Measurements from ENCODE around the gene PIH1D2.
A peak's percentile ranks its signal among the peaks of the same experiment; 100 is the strongest.

Gene PIH1D2, protein sequence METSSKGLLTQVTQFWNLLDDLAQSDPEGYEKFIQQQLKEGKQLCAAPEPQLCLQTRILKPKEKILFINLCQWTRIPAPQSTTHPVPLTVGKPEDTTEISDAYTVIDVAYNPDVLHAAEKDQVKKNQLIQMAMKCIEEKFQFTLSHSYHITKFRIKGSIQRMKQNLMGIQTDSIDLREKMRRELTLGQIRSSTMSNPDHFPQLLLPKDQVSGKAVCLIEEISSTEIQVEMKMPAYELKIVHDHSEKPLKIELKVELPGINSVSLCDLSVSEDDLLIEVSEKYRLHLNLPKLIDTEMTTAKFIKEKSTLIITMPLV

GRCh38 chr11:112073941-112074811 lies at the start of gene PIH1D2, which contains the start of gene NKAPD1:
PIH1D2 (minus strand) TSS chr11:112074017; CDS start chr11:112073174, 843 bp downstream.
NKAPD1 (plus strand) TSS chr11:112074299; CDS start chr11:112075575, 1,276 bp downstream.
- TF ChIP-seq OSR1 (CRISPR knock-in tag; IDR thresholded peaks at IDR 0.05) (no peak), ZC3H10 (CRISPR knock-in tag; IDR thresholded peaks at IDR 0.05) (no peak), PPARA (CRISPR knock-in tag; IDR thresholded peaks at IDR 0.05; ENCODE audit: borderline replicate concordance) (no peak), TCF4 (CRISPR knock-in tag; IDR thresholded peaks at IDR 0.05; ENCODE audit: borderline replicate concordance) (no peak), RARB (CRISPR knock-in tag; IDR thresholded peaks at IDR 0.05) (no peak), ZFP30 (CRISPR knock-in tag; IDR thresholded peaks at IDR 0.05) (no peak)
- TF ChIP-seq, protein P1, sequence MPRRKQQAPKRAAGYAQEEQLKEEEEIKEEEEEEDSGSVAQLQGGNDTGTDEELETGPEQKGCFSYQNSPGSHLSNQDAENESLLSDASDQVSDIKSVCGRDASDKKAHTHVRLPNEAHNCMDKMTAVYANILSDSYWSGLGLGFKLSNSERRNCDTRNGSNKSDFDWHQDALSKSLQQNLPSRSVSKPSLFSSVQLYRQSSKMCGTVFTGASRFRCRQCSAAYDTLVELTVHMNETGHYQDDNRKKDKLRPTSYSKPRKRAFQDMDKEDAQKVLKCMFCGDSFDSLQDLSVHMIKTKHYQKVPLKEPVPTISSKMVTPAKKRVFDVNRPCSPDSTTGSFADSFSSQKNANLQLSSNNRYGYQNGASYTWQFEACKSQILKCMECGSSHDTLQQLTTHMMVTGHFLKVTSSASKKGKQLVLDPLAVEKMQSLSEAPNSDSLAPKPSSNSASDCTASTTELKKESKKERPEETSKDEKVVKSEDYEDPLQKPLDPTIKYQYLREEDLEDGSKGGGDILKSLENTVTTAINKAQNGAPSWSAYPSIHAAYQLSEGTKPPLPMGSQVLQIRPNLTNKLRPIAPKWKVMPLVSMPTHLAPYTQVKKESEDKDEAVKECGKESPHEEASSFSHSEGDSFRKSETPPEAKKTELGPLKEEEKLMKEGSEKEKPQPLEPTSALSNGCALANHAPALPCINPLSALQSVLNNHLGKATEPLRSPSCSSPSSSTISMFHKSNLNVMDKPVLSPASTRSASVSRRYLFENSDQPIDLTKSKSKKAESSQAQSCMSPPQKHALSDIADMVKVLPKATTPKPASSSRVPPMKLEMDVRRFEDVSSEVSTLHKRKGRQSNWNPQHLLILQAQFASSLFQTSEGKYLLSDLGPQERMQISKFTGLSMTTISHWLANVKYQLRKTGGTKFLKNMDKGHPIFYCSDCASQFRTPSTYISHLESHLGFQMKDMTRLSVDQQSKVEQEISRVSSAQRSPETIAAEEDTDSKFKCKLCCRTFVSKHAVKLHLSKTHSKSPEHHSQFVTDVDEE (CRISPR knock-in tag; IDR thresholded peaks at IDR 0.05): no peak
- TF ChIP-seq, protein P2, sequence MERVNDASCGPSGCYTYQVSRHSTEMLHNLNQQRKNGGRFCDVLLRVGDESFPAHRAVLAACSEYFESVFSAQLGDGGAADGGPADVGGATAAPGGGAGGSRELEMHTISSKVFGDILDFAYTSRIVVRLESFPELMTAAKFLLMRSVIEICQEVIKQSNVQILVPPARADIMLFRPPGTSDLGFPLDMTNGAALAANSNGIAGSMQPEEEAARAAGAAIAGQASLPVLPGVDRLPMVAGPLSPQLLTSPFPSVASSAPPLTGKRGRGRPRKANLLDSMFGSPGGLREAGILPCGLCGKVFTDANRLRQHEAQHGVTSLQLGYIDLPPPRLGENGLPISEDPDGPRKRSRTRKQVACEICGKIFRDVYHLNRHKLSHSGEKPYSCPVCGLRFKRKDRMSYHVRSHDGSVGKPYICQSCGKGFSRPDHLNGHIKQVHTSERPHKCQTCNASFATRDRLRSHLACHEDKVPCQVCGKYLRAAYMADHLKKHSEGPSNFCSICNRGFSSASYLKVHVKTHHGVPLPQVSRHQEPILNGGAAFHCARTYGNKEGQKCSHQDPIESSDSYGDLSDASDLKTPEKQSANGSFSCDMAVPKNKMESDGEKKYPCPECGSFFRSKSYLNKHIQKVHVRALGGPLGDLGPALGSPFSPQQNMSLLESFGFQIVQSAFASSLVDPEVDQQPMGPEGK (CRISPR knock-in tag; IDR thresholded peaks at IDR 0.05; ENCODE audit: borderline replicate concordance): no peak
- ATAC-seq: peak; percentile 93

DNA sequence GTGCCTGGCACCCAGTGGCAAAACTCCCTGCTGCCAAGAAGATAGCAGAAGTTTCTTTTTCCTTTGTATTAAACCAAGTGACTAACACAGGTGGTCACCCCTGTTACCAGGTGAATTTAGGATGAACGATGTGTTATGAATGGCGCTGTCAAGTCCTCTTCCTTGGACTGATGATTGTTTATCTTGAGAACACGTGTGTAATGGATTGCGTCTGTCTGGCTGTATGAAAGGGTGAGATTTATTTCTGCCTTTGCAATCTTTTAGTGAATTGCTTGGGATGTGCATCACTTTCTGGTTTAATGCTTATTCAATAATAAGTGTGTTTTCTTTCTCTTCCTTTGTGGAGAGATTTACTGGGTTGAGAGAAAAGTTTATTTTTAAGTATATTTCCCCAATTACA lies 49.3 kb upstream of the PIH1D2 start:
- no peak for ATAC-seq

GRCh38 chr11:112121981-112122615 lies 48.3 kb upstream of the PIH1D2 start:
- TF ChIP-seq POU6F1 (CRISPR knock-in tag; IDR thresholded peaks at IDR 0.05; ENCODE audit: borderline replicate concordance, low read depth) (no peak), CSDC2 (CRISPR knock-in tag; IDR thresholded peaks at IDR 0.05) (no peak), OSR1 (CRISPR knock-in tag; IDR thresholded peaks at IDR 0.05) (no peak), ESRRG (CRISPR knock-in tag; IDR thresholded peaks at IDR 0.05) (no peak)
- TF ChIP-seq, protein P3, sequence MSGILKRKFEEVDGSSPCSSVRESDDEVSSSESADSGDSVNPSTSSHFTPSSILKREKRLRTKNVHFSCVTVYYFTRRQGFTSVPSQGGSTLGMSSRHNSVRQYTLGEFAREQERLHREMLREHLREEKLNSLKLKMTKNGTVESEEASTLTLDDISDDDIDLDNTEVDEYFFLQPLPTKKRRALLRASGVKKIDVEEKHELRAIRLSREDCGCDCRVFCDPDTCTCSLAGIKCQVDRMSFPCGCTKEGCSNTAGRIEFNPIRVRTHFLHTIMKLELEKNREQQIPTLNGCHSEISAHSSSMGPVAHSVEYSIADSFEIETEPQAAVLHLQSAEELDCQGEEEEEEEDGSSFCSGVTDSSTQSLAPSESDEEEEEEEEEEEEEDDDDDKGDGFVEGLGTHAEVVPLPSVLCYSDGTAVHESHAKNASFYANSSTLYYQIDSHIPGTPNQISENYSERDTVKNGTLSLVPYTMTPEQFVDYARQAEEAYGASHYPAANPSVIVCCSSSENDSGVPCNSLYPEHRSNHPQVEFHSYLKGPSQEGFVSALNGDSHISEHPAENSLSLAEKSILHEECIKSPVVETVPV (CRISPR knock-in tag; IDR thresholded peaks at IDR 0.05): no peak
- ATAC-seq: no peak

More for the DNA sequence above, 49.3 kb upstream of the PIH1D2 start:
- TF ChIP-seq ZNF70 (CRISPR knock-in tag; IDR thresholded peaks at IDR 0.05) (no peak), ZFP3 (CRISPR knock-in tag; IDR thresholded peaks at IDR 0.05) (no peak), OSR1 (CRISPR knock-in tag; IDR thresholded peaks at IDR 0.05) (no peak), ZNF8 (CRISPR knock-in tag; IDR thresholded peaks at IDR 0.05) (no peak), POU6F1 (CRISPR knock-in tag; IDR thresholded peaks at IDR 0.05; ENCODE audit: borderline replicate concordance, low read depth) (no peak), PPARA (CRISPR knock-in tag; IDR thresholded peaks at IDR 0.05; ENCODE audit: borderline replicate concordance) (no peak), ISL1 (CRISPR knock-in tag; IDR thresholded peaks at IDR 0.05) (peak; percentile 36; the same call in 1 of the 2 replicates), SNAI2 (CRISPR knock-in tag; IDR thresholded peaks at IDR 0.05) (no peak)
- TF ChIP-seq, protein P2 (CRISPR knock-in tag; IDR thresholded peaks at IDR 0.05; ENCODE audit: borderline replicate concordance): no peak

Data from SK-N-SH treated with all-trans-retinoic acid at 6 μM for 48 hours (cell line).